HCT116 (cell line): ENCODE results near the gene KRT33B. TPM values are rescaled to one million over a fixed set of nuclear protein-coding genes. Genes with fewer than 3 reads are reported as not detected.

Source experiments
- ATAC-seq: fragments of 200-7000 bp; cut with Tn5 transposase; 2 replicates; pipeline ENCODE4 v1.9.1; 2020; ENCODE audit warnings: mild to moderate bottlenecking, moderate library complexity
- BruUV-seq: library from RNA; stranded (reverse); fragments of 400-500 nt; replicated peaks from 2 replicates; lab custom pipeline; 2021; lab: Mats Ljungman, UMichigan
- CTCF ChIA-PET: fragments of 300-600 bp; sonication (Branson Sonifier 250); formaldehyde crosslinking; loops from one replicate; lab custom pipeline; 2021; ENCODE audit warnings: antibody characterized with exemption; lab: Charles Lee
- POLR2A ChIA-PET: fragments of 300-600, 350-600 bp; sonication (Branson Sonifier 250); formaldehyde crosslinking; loops from one replicate; lab custom pipeline; 2021; ENCODE audit warnings: antibody characterized with exemption; lab: Charles Lee
- RAD21 ChIA-PET, 2 experiments: fragments of 300-600 bp; sonication (Branson Sonifier 250); formaldehyde crosslinking; loops; one replicate each; lab custom pipeline; 2023; ENCODE audit warnings: low total read pairs in 2 of 2; ENCODE audit not compliant: uncharacterized antibody in 2 of 2, unreplicated experiment in 2 of 2, low non-redundant PET in 1 of 2; lab: Charles Lee
- DNase-seq: peaks from one replicate; pipeline ENCODE4 v3.0.0-alpha.2; 2010; ENCODE audit warnings: low read depth, low spot score
- H2AFZ ChIP-seq: fragments of 200-600 bp; shearing (Covaris generic), sonication (generic); 2 replicates; pipeline ENCODE4 v1.6.1; 2017; ENCODE audit warnings: low read depth, mixed run types, mixed read lengths, antibody characterized with exemption, low read length; ENCODE audit not compliant: poor library complexity, severe bottlenecking
- H3K27ac ChIP-seq: 2 replicates; pipeline ENCODE4 v1.5.1; 2012; ENCODE audit warnings: low read depth, low read length
- H3K27me3 ChIP-seq: fragments of 200-600 bp; sonication (generic); 2 replicates; pipeline ENCODE4 v1.6.1; 2016; ENCODE audit warnings: mixed run types, low read length, mixed read lengths; ENCODE audit not compliant: insufficient read depth
- H3K36me3 ChIP-seq, 2 experiments: fragments of 200-500 bp in 1 of 2; fragments of 200-600 bp in 1 of 2; sonication (Bioruptor generic) in 1 of 2; sonication (generic) in 1 of 2; 2 replicates each; pipeline versions ENCODE4 v1.5.1 to v1.6.1; 2014 to 2016; ENCODE audit warnings: low read length in 2 of 2, inconsistent platforms in 1 of 2, mixed read lengths in 1 of 2, mixed run types in 1 of 2; ENCODE audit not compliant: insufficient read depth in 2 of 2, control insufficient read depth in 1 of 2
- H3K4me1 ChIP-seq, 2 experiments: fragments of 200-600 bp in 1 of 2; sonication (generic) in 1 of 2; 2 replicates each; pipeline versions ENCODE4 v1.5.1 to v1.6.1; 2012 to 2017; ENCODE audit warnings: low read length in 2 of 2, inconsistent platforms in 1 of 2, mild to moderate bottlenecking in 1 of 2, mixed read lengths in 1 of 2, mixed run types in 1 of 2, moderate library complexity in 1 of 2; ENCODE audit not compliant: insufficient read depth in 2 of 2, control insufficient read depth in 1 of 2
- H3K4me2 ChIP-seq: fragments of 200-600 bp; sonication (generic); 2 replicates; pipeline ENCODE4 v1.6.1; 2017; ENCODE audit warnings: mixed run types, low read length, mixed read lengths
- H3K4me3 ChIP-seq, 2 experiments: fragments of 200-600 bp in 1 of 2; sonication (generic) in 1 of 2; replicated peaks in 1 of 2; 2 replicates each; pipeline ENCODE4 v1.5.1; 2011 to 2016; ENCODE audit warnings: low read length in 2 of 2, control low read depth in 1 of 2, low read depth in 1 of 2, mild to moderate bottlenecking in 1 of 2, mixed read lengths in 1 of 2, mixed run types in 1 of 2
- H3K79me2 ChIP-seq: fragments of 200-600 bp; sonication (generic); 2 replicates; pipeline ENCODE4 v1.6.1; 2017; ENCODE audit warnings: mild to moderate bottlenecking, mixed run types, low read length, moderate library complexity, mixed read lengths; ENCODE audit not compliant: insufficient read depth
- H3K9ac ChIP-seq: fragments of 200-600 bp; sonication (generic); 2 replicates; pipeline ENCODE4 v1.6.1; 2016; ENCODE audit warnings: low read length, mixed read lengths
- H3K9me2 ChIP-seq: fragments of 200-600 bp; sonication (generic), shearing (Covaris generic); 2 replicates; pipeline ENCODE4 v1.6.1; 2017; ENCODE audit warnings: mixed run types, mild to moderate bottlenecking, moderate library complexity; ENCODE audit not compliant: insufficient read depth
- H3K9me3 ChIP-seq, 2 experiments: fragments of 200-500 bp in 1 of 2; fragments of 200-600 bp in 1 of 2; sonication (Bioruptor generic) in 1 of 2; sonication (generic) in 1 of 2; 2 replicates each; pipeline ENCODE4 v1.6.1; 2014 to 2017; ENCODE audit warnings: low read length in 2 of 2, mixed read lengths in 2 of 2, inconsistent platforms in 1 of 2, low read depth in 1 of 2, mild to moderate bottlenecking in 1 of 2, mixed run types in 1 of 2, moderate library complexity in 1 of 2; ENCODE audit not compliant: control insufficient read depth in 1 of 2, insufficient read depth in 1 of 2
- H4K20me1 ChIP-seq: fragments of 200-600 bp; sonication (generic), shearing (Covaris generic); 2 replicates; pipeline ENCODE4 v1.6.1; 2017; ENCODE audit warnings: mixed run types, mild to moderate bottlenecking, moderate library complexity; ENCODE audit not compliant: insufficient read depth
- CEBPB ChIP-seq: IDR thresholded peaks from 2 replicates; pipeline ENCODE4 v1.6.1; 2012; ENCODE audit warnings: low read depth
- EGR1 ChIP-seq: IDR thresholded peaks from 2 replicates; pipeline ENCODE4 v1.6.1; 2012; ENCODE audit warnings: low read depth
- ELF1 ChIP-seq: IDR thresholded peaks from 2 replicates; pipeline ENCODE4 v1.6.1; 2012; ENCODE audit warnings: low read depth, borderline replicate concordance
- EZH2 ChIP-seq: fragments of 200-600 bp; sonication (generic); IDR thresholded peaks from 2 replicates; pipeline ENCODE4 v1.6.1; 2017; ENCODE audit warnings: antibody characterized with exemption, mixed run types
- EZH2phosphoT487 ChIP-seq: fragments of 200-600 bp; IDR thresholded peaks from 2 replicates; pipeline ENCODE4 v1.6.1; 2018; ENCODE audit warnings: antibody characterized with exemption, borderline replicate concordance
- JUND ChIP-seq: IDR thresholded peaks from 2 replicates; pipeline ENCODE4 v1.6.1; 2012
- MAX ChIP-seq: IDR thresholded peaks from 2 replicates; pipeline ENCODE4 v1.6.1; 2012
- POLR2A ChIP-seq: IDR thresholded peaks from 2 replicates; pipeline ENCODE4 v1.7.0; 2011; ENCODE audit warnings: borderline replicate concordance; ENCODE audit not compliant: insufficient read depth, insufficient read length; ENCODE audit errors: extremely low read depth
- POLR2AphosphoS5 ChIP-seq: IDR thresholded peaks from 2 replicates; pipeline ENCODE4 v1.6.1; 2011; ENCODE audit warnings: mild to moderate bottlenecking, low read depth, low read length, moderate library complexity
- REST ChIP-seq: IDR thresholded peaks from 2 replicates; pipeline ENCODE4 v1.6.1; 2012; ENCODE audit warnings: low read depth
- SP1 ChIP-seq: IDR thresholded peaks from 2 replicates; pipeline ENCODE4 v1.6.1; 2012; ENCODE audit warnings: low read depth
- SRF ChIP-seq: IDR thresholded peaks from 2 replicates; pipeline ENCODE4 v1.6.1; 2012; ENCODE audit warnings: low read depth
- TCF7L2 ChIP-seq: IDR thresholded peaks from 2 replicates; pipeline ENCODE4 v1.7.0; 2011; ENCODE audit warnings: borderline replicate concordance, inconsistent platforms; ENCODE audit not compliant: insufficient read depth, insufficient read length; ENCODE audit errors: extremely low read depth
- YY1 ChIP-seq: IDR thresholded peaks from 2 replicates; pipeline ENCODE4 v1.6.1; 2011; ENCODE audit warnings: low read length, low read depth, moderate library complexity, mild to moderate bottlenecking; ENCODE audit not compliant: insufficient replicate concordance; ENCODE audit errors: extremely low read depth
- ZBTB33 ChIP-seq: IDR thresholded peaks from 2 replicates; pipeline ENCODE4 v1.6.1; 2011; ENCODE audit warnings: mild to moderate bottlenecking, low read length, moderate library complexity; ENCODE audit not compliant: insufficient replicate concordance; ENCODE audit errors: extremely low read depth
- ZFX ChIP-seq: fragments of 450-650 bp; IDR thresholded peaks from 2 replicates; pipeline ENCODE4 v1.6.1; 2017
- intact Hi-C: fragments of 100-400 bp; cut with micrococcal nuclease; formaldehyde crosslinking; loops from 2 replicates; pipeline ENCODE4 v1.10.0; 2022
- total RNA-seq: library from RNA; stranded (reverse); gene quantifications from one replicate; pipeline ENCODE4 v1.2.1, GENCODE V29; 2021; ENCODE audit not compliant: unreplicated experiment
- TF ChIP-seq, protein P1 (sequence below), 3 experiments: fragments of 200-600 bp in 1 of 3; sonication (generic) in 1 of 3; IDR thresholded peaks in 2 of 3; conservative IDR thresholded peaks in 1 of 3; 2 replicates each; pipeline ENCODE4 v1.5.1; 2012 to 2017; ENCODE audit warnings: low read depth in 2 of 3, low read length in 2 of 3, antibody characterized with exemption in 1 of 3, borderline replicate concordance in 1 of 3, control low read depth in 1 of 3, mild to moderate bottlenecking in 1 of 3, mixed read lengths in 1 of 3, mixed run types in 1 of 3, moderate library complexity in 1 of 3; ENCODE audit not compliant: insufficient read depth in 1 of 3

Gene KRT33B
- total RNA-seq, 1 experiment from 2014 or later: not detected

DNA sequence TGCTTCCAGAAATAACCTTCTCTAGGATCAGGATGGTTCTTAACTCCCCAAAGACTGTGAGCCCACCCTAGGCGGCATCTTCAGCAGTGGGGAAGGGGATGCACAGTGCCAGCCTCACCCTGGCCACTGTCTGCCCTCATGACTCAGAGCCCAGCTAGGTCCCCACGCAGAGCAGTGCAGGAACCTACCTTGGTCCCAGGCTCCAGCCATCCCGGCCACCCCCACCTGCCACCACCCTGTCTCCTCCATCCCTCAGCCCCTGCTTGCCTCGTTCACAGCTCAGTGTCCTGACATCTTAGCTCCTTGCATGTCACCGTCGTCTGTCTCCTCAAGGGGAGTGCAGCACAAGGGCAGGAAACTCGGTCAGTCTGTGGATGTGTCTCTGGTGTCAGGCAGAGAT is 38.0 kb downstream of the KRT33B start:
- H3K9ac ChIP-seq: no peak overlapping the region
- H3K9me2 ChIP-seq: no peaks in the 10 kb centered on the region

More for the DNA sequence above, 38.0 kb downstream of the KRT33B start:
- Histone ChIP-seq H3K79me2 (no peaks in the 10 kb centered on the region), H3K4me1 (peaks cover 3 to 30% of the 10 kb centered on the region in 2 experiments; a peak in 3 of 4 replicates), H2AFZ (no peak overlapping the region), H3K4me3 (no peak overlapping the region), H4K20me1 (no peaks in the 10 kb centered on the region), H3K4me2 (no peak overlapping the region)
- BruUV-seq: no TSS peak
- ChIA-PET CTCF (interaction anchor here (1.1 kb wide), 1 partner anchor 10 kb away, joined by 3 read pairs; no protein-coding TSS in a partner anchor), RAD21 (interaction anchor here in 1 of 2 experiments (1.3 kb wide), 1 partner anchor 163 kb away, joined by 3 read pairs; no protein-coding TSS in a partner anchor)
- ATAC-seq: no peak
- intact Hi-C loops: no loop called here
- no peak for TF ChIP-seq MAX
- TF ChIP-seq, protein P1, sequence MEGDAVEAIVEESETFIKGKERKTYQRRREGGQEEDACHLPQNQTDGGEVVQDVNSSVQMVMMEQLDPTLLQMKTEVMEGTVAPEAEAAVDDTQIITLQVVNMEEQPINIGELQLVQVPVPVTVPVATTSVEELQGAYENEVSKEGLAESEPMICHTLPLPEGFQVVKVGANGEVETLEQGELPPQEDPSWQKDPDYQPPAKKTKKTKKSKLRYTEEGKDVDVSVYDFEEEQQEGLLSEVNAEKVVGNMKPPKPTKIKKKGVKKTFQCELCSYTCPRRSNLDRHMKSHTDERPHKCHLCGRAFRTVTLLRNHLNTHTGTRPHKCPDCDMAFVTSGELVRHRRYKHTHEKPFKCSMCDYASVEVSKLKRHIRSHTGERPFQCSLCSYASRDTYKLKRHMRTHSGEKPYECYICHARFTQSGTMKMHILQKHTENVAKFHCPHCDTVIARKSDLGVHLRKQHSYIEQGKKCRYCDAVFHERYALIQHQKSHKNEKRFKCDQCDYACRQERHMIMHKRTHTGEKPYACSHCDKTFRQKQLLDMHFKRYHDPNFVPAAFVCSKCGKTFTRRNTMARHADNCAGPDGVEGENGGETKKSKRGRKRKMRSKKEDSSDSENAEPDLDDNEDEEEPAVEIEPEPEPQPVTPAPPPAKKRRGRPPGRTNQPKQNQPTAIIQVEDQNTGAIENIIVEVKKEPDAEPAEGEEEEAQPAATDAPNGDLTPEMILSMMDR (IDR thresholded peaks at IDR 0.05 in 2 of 3, conservative IDR thresholded peaks at IDR 0.05 in 1 of 3; ENCODE audit: borderline replicate concordance in 1 of 3, insufficient read depth in 1 of 3, low read depth in 2 of 3, low read length in 2 of 3): no peak
- no peak for TF ChIP-seq SP1
- TF ChIP-seq POLR2A: no peak
- TF ChIP-seq ZBTB33: no peak
- TF ChIP-seq TCF7L2: no peak
- no peak for TF ChIP-seq SRF
- TF ChIP-seq ELF1: no peak
- no peak for TF ChIP-seq REST
- no peak for TF ChIP-seq EZH2
- no peak for TF ChIP-seq CEBPB
- TF ChIP-seq EGR1: no peak
- TF ChIP-seq ZFX: no peak
- TF ChIP-seq YY1: no peak
- no peak for TF ChIP-seq POLR2AphosphoS5
- TF ChIP-seq JUND: no peak
- TF ChIP-seq EZH2phosphoT487: no peak
- TF ChIP-seq, all 23 proteins: peak for 0
- no peak for DNase-seq
- Histone ChIP-seq H3K27me3 (no peaks in the 10 kb centered on the region), H3K36me3 (no peaks in the 10 kb centered on the region), H3K9me3 (peaks cover 0 to 4% of the 10 kb centered on the region in 2 experiments; a peak in 1 of 4 replicates), H3K27ac (no peak overlapping the region)
- POLR2A ChIA-PET: no interaction called here
